Spleen (tissue), 11 donors: ENCODE data around the gene RABL6. TPM values are rescaled to one million over a fixed set of nuclear protein-coding genes. Genes with fewer than 3 reads are reported as not detected.

Experiments used
- DNase-seq: peaks from one replicate; pipeline ENCODE4 v3.0.0-alpha.2; 2020
- H3K27ac ChIP-seq, 8 donors: fragments of 200-600 bp; sonication (generic) in 7 of 8; 1 replicate in 4 of 8; 2 replicates in 4 of 8; pipeline versions ENCODE4 v1.5.0 to v1.8.0; 2016 to 2021; ENCODE audit warnings: inconsistent platforms in 4 of 8, mild to moderate bottlenecking in 4 of 8, moderate library complexity in 1 of 8
- H3K27me3 ChIP-seq, 7 donors: fragments of 200-600 bp; sonication (generic) in 6 of 7; replicated peaks in 1 of 7; 1 replicate in 4 of 7; 2 replicates in 3 of 7; pipeline versions ENCODE4 v1.5.0 to v1.8.0; 2016 to 2021; ENCODE audit warnings: inconsistent platforms in 3 of 7, mild to moderate bottlenecking in 1 of 7
- H3K36me3 ChIP-seq, 6 donors: fragments of 200-600 bp; sonication (generic) in 5 of 6; 1 replicate in 4 of 6; 2 replicates in 2 of 6; pipeline versions ENCODE4 v1.5.0 to v1.8.0; 2016 to 2021; ENCODE audit warnings: inconsistent platforms in 2 of 6
- H3K4me1 ChIP-seq, 6 donors: fragments of 200-600 bp; sonication (generic) in 5 of 6; 1 replicate in 3 of 6; 2 replicates in 3 of 6; pipeline versions ENCODE4 v1.5.0 to v1.8.0; 2016 to 2021; ENCODE audit warnings: inconsistent platforms in 3 of 6
- H3K4me3 ChIP-seq, 8 donors: fragments of 200-600 bp; sonication (generic) in 7 of 8; 1 replicate in 4 of 8; 2 replicates in 4 of 8; pipeline versions ENCODE4 v1.5.0 to v1.8.0; 2016 to 2021; ENCODE audit warnings: inconsistent platforms in 4 of 8, mild to moderate bottlenecking in 4 of 8, moderate library complexity in 2 of 8
- H3K9me3 ChIP-seq, 8 donors: fragments of 200-600 bp; sonication (generic) in 7 of 8; 1 replicate in 4 of 8; 2 replicates in 4 of 8; pipeline versions ENCODE4 v1.5.0 to v1.8.0; 2016 to 2021; ENCODE audit warnings: inconsistent platforms in 4 of 8
- POLR2A ChIP-seq, 3 donors: fragments of 450-650 bp; IDR thresholded peaks; one replicate each; pipeline ENCODE4 v1.5.1; 2017; ENCODE audit warnings: antibody characterized with exemption in 3 of 3, mild to moderate bottlenecking in 1 of 3
- POLR2AphosphoS5 ChIP-seq, 3 donors: sonication (generic); formaldehyde crosslinking; IDR thresholded peaks; one replicate each; pipeline ENCODE4 v1.5.1; 2017; ENCODE audit warnings: antibody characterized with exemption in 3 of 3
- WGBS, 5 donors: extraction: QIAGEN DNeasy Blood & Tissue Kit in 3 of 5; methylation state at CpG; one replicate each; pipeline versions ENCODE4 v1.1.5 to v1.1.7; 2013 to 2018; 5-methylcytosine and 5-hydroxymethylcytosine counted together
- intact Hi-C: fragments of 100-400 bp; cut with DNase I; formaldehyde crosslinking; loops from one replicate; pipeline ENCODE4 v1.15.0; 2023; ENCODE audit warnings: low total_unique reads
- polyA plus RNA-seq, 3 donors: library from polyadenylated mRNA; stranded (reverse); fragments of 200-250 nt; gene quantifications; one replicate each; pipeline ENCODE4 v1.2.1, GENCODE V29; 2013
- total RNA-seq, 7 donors: library from RNA; depleted of rRNA in 3 of 7; stranded (reverse); fragments of >200 nt in 3 of 7; fragmentation: NEBNext Ultra II Directional in 4 of 7; extraction: Animal tissue kit (Norgen Biotek cat#: 25700) in 4 of 7; gene quantifications; one replicate each; pipeline versions ENCODE4 v1.1.0 to v1.2.1, GENCODE V29; 2016 to 2021
- TF ChIP-seq, protein P1 (sequence below), 11 experiments: fragments of 200-600 bp in 7 of 11; fragments of 450-650 bp in 4 of 11; sonication (generic) in 4 of 11; IDR thresholded peaks in 8 of 11; conservative IDR thresholded peaks in 3 of 11; 1 replicate in 7 of 11; 2 replicates in 4 of 11; pipeline versions ENCODE4 v1.4.0 to v1.8.0; 2016 to 2021; ENCODE audit warnings: antibody characterized with exemption in 11 of 11, inconsistent platforms in 4 of 11, mild to moderate bottlenecking in 1 of 11
- donor health status: healthy with polysubstance abuse.
- donor health status: DM: no; HTN: no; CAD: no; lungs with moderate emphysema.
- donor health status: DM: no; HTN: no; CAD: no.
- donor health status: Bipolar disorder and iron deficiency.
- donor health status: healthy.
- donor health status: DM: no; HTN: no; CAD: no.
- donor health status: DM: yes; HTN: yes; CAD: no.

Gene RABL6
- total and polyA plus RNA-seq, 10 donors = 32.7 to 70.0 (median 55.7) TPM

- Histone ChIP-seq H3K9me3 (no peaks in the 10 kb centered on the region), H3K4me1 (peaks cover 22 to 86% (median 65%) of the 10 kb centered on the region in 6 donors), H3K27me3 (peaks cover 0 to 25% (median 22%) of the 10 kb centered on the region in 7 donors), H3K4me3 (no peak overlapping the region), H3K27ac (no peak overlapping the region), H3K36me3 (peaks cover 0 to 25% (median 8%) of the 10 kb centered on the region in 6 donors)
- intact Hi-C loops = no loop called here
- 88 to 93% (median 89%) methylated on average over 20 to 23 of the region's 23 CpGs for WGBS, 5 donors
- TF ChIP-seq POLR2AphosphoS5 (IDR thresholded peaks at IDR 0.05) = peak in 1 of 3 donors; percentile 4
- TF ChIP-seq POLR2A (IDR thresholded peaks at IDR 0.05) = no peak
- DNase-seq = no peak
Observed at GRCh38 chr9:136850866-136851775, 43.4 kb downstream of the RABL6 start.

- Histone ChIP-seq H3K27me3 (peaks cover 0 to 16% (median 12%) of the 10 kb centered on the region in 7 donors), H3K36me3 (peaks cover 0 to 23% (median 8%) of the 10 kb centered on the region in 6 donors), H3K9me3 (no peaks in the 10 kb centered on the region), H3K4me1 (peaks cover 20 to 86% (median 61%) of the 10 kb centered on the region in 6 donors), H3K4me3 (no peak within 1 kb of the TSS), H3K27ac (peak within 1 kb of the TSS in 3 of 8 donors; percentile 3 to 77 (median 11))
- 73 to 87% (median 77%) methylated on average over 8 to 23 of the region's 23 CpGs for WGBS, 5 donors
- TF ChIP-seq POLR2AphosphoS5 (IDR thresholded peaks at IDR 0.05) = peak in 2 of 3 donors; percentile 22 to 55
- TF ChIP-seq, protein P1, sequence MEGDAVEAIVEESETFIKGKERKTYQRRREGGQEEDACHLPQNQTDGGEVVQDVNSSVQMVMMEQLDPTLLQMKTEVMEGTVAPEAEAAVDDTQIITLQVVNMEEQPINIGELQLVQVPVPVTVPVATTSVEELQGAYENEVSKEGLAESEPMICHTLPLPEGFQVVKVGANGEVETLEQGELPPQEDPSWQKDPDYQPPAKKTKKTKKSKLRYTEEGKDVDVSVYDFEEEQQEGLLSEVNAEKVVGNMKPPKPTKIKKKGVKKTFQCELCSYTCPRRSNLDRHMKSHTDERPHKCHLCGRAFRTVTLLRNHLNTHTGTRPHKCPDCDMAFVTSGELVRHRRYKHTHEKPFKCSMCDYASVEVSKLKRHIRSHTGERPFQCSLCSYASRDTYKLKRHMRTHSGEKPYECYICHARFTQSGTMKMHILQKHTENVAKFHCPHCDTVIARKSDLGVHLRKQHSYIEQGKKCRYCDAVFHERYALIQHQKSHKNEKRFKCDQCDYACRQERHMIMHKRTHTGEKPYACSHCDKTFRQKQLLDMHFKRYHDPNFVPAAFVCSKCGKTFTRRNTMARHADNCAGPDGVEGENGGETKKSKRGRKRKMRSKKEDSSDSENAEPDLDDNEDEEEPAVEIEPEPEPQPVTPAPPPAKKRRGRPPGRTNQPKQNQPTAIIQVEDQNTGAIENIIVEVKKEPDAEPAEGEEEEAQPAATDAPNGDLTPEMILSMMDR (IDR thresholded peaks at IDR 0.05 in 8 of 11, conservative IDR thresholded peaks at IDR 0.05 in 3 of 11) = no peak
- no peak for DNase-seq
- intact Hi-C loops = no loop called here
Observed at GRCh38 chr9:136851941-136852663, 44.4 kb downstream of the RABL6 start, which contains the start of gene MAMDC4. TSS of gene MAMDC4 (plus strand) at chr9:136852346. CDS start at chr9:136852417, 71 bp downstream.

DNA sequence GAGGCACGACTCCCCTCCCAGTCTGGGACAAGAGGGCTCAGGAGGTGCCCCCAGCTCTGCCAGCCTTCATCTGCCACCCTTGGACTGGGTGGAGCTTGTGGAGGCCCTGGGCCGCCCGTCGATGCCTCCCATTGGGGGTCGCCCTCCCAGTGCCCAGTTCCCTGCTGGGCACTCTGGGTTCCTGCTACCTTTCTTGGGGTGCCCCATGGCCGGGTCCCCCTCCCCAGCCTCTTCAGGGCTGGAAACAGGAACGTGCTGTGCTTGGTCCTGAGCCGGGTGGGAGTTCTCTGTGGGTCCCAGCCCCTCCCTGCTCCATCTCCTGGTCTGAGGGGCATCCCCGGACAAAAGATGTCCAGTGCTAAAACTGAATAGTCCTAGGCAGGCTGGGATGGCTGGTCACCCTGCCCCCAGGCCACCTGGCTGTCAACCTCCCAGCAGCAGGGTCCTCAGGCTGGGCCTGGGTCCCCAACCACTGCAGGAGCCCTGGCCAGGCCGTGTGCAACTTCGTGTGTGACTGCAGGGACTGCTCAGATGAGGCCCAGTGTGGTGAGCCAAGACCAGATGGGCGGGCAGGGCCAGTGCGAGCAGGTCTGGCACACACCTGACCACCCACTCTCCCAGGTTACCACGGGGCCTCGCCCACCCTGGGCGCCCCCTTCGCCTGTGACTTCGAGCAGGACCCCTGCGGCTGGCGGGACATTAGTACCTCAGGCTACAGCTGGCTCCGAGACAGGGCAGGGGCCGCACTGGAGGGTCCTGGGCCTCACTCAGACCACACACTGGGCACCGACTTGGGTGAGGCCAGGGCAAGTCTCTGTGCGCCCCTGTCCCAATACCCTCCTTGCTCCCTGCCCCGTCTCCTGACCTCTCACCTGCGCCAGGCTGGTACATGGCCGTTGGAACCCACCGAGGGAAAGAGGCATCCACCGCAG lies 45.2 kb downstream of the RABL6 start:
- H3K4me3 ChIP-seq = no peak overlapping the region
- intact Hi-C loops = no loop called here
- DNase-seq = peak; percentile 75

More for the DNA sequence above, 45.2 kb downstream of the RABL6 start:
- Histone ChIP-seq H3K36me3 (peaks cover 0 to 32% (median 8%) of the 10 kb centered on the region in 6 donors), H3K9me3 (no peaks in the 10 kb centered on the region), H3K4me1 (peaks cover 15 to 80% (median 53%) of the 10 kb centered on the region in 6 donors), H3K27ac (peak overlapping the region in 2 of 8 donors; percentile 67 to 77), H3K27me3 (peaks cover 0 to 7% (median 4%) of the 10 kb centered on the region in 7 donors)
- TF ChIP-seq, protein P1 (IDR thresholded peaks at IDR 0.05 in 8 of 11, conservative IDR thresholded peaks at IDR 0.05 in 3 of 11) = no peak
- TF ChIP-seq POLR2AphosphoS5 (IDR thresholded peaks at IDR 0.05) = peak in 2 of 3 donors; percentile 3 to 54
- no peak for TF ChIP-seq POLR2A (IDR thresholded peaks at IDR 0.05)
- WGBS, 5 donors = 84 to 91% (median 90%) methylated on average over 16 to 29 of the region's 29 CpGs
